GM18507 (cell line): ENCODE data around the gene PDE8B.
A peak's percentile ranks its signal among the peaks of the same experiment; 100 is the strongest.

Experiments
- DNase-seq: peaks from one replicate; pipeline ENCODE4 v3.0.0; 2011; ENCODE audit warnings: low read depth; ENCODE audit not compliant: insufficient read length; ENCODE audit errors: extremely low spot score
- FAIRE-seq: peaks from 2 replicates; lab custom pipeline; 2011; peaks lifted over from hg19 to GRCh38; lab: Jason Lieb, UNC

PDE8B gene

GRCh38 chr5:77339337-77339890, 128.9 kb downstream of the PDE8B start:
- DNase-seq (no peak), FAIRE-seq (no peak)

DNA sequence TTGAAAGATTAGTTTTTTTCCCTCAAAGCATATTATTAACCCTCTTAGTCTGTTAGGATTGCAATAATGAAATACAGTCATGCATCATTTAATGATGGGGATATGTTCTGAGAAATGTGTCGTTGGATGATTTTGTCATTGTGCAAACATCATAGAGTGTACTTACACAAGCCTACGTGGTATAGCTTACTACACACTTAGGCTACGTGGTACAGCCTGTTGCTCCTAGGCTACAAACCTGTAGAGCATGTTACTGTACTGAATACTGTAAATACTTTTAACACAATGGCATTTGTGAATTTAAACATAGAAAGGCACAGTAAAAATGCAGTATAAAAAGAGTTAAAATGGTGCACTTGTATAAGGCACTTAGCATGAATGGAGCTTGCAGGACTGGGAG, 132.7 kb downstream of the PDE8B start:
- no peak for DNase-seq
- no peak for FAIRE-seq

DNA sequence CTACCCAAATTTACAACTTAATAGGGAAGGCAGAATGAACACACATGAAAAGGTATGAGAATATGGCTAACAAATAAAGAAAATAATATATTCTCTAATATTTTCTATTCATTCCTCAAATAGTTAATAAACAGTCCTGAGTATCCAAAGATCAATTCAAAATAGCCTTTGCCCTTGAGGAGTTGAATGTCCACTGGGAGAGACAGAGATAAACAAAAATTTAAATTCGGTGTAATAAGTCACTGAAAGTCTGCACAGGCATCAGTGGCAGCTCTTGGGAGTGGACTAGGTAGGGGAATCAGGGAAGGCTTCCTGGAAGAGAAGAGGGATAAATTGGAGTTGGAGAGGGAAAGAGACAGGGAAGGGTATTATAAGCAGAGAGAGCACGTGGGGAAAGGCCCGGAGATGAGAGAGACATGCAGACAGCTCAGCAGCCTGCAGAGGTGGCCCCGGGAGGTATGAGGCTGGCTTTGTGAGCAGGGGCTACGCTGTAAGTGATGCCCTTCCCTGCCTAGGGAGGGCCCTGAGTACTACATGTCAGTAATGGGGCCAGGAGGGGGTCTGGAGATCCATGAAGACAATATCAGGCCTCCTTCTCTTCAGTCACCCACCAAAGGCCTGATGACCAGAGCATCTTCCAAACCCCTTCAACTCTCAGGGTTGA, 137.1 kb downstream of the PDE8B start:
- no peak for FAIRE-seq
- no peak for DNase-seq

DNA sequence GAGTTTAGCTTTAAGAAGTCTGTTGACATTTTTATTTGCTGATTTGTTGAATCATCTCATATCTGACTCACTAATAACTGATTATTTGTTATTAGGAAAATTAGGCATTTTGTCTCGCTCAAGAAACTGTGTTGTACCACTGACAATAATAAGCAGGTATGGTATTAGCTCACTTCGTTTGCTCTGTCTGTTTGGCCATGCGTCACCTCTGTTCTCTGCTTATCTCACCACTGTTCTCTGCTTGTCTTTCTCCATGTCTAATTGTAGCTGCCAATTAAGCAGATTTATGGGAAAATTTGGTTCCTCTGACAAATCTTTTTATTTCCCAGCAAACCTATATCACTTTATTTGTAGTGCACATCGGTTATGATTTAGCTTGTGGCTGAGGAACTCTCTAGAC, 142.8 kb downstream of the PDE8B start:
- no peak for FAIRE-seq

GRCh38 chr5:77354454-77354853, 144.0 kb downstream of the PDE8B start:
- DNase-seq (no peak), FAIRE-seq (no peak)

More for the DNA sequence above, 142.8 kb downstream of the PDE8B start:
- DNase-seq, result no peak

- DNase-seq (no peak), FAIRE-seq (no peak)
These were observed 144.6 kb downstream of the PDE8B start for GRCh38 chr5:77355080-77355479.

DNA sequence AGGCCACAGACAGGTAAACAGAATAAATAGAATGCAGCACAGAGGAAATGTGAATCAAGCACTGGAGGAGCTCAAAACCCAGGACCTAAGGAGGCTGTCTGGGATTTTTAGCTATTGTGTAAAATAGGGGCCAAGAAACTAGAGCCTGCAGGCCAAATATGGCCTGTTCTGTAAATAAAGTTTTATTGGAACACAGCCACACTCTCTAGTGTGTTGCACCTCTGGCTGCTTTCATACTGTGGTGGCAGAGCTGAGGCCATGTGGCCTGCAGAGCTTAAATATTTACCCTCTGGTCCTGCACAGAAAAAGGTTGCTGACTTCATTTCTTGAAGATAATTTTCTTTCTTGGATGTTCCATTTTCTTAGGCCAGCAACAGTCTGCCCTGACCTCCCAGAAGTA, 145.3 kb downstream of the PDE8B start:
- DNase-seq (no peak), FAIRE-seq (peak; percentile 33)

DNA sequence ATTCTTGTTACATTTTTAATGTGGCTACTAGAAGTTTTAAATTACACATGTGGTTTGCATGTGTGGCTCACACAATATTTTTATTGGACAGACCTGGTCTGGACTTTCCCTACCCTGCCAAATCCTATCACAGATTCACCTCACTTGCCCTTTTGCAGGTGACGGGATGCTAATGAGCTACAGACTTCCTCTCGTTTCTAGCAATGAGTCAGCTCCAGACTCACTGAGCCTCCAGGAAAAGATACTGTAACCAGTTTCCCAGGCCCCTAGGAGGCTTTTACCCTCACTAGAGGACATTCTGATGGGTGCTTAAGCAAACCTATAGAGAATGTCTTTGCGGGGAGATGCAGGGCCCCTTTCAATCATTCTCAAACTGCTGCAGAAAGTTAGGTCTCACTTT, 146.3 kb downstream of the PDE8B start:
- DNase-seq, result peak; percentile 35
- peak; percentile 96 for FAIRE-seq

- DNase-seq (no peak), FAIRE-seq (no peak)
These were observed 148.1 kb downstream of the PDE8B start for GRCh38 chr5:77358255-77359205.

DNA sequence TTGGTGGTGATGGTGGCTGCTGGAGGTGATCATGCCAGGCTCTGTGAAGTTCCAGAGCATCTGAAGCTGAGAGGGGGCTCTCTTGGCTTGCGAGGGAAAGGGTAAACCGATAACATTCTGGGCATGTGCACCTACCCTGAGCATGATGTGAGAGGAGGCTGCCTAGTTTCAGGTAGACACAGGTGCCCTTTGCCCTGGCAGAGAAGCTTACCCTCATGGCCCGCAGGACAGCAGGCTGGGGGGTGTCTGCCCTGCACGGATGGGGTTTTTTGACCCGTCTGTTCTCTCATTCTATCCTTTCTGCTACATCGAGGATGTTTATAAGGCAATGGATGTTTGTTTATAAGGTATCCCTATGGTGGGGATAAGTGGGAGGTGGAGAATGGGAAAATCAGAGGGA, 148.8 kb downstream of the PDE8B start:
- DNase-seq (no peak), FAIRE-seq (no peak)

GRCh38 chr5:77360381-77360780, 149.9 kb downstream of the PDE8B start:
- FAIRE-seq (no peak), DNase-seq (no peak)

DNA sequence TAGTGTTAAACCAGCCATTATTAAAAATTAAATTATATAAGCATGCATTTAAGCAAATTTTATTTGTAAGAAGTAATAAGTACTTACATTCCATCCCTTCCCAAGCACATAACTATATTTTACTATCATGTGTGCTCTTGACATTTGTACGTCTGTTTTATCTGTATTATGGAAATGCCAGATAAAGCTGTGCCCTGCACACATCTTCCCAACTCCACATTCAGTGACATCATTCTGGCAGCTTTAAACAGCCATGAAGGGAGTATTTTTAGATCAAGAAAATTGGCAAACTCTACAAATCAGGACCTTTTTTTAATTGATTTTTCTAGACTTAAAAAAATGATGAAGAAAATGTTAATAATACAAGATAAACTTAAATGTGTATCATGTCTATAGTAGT, 150.5 kb downstream of the PDE8B start:
- DNase-seq, result no peak
- no peak for FAIRE-seq

DNA sequence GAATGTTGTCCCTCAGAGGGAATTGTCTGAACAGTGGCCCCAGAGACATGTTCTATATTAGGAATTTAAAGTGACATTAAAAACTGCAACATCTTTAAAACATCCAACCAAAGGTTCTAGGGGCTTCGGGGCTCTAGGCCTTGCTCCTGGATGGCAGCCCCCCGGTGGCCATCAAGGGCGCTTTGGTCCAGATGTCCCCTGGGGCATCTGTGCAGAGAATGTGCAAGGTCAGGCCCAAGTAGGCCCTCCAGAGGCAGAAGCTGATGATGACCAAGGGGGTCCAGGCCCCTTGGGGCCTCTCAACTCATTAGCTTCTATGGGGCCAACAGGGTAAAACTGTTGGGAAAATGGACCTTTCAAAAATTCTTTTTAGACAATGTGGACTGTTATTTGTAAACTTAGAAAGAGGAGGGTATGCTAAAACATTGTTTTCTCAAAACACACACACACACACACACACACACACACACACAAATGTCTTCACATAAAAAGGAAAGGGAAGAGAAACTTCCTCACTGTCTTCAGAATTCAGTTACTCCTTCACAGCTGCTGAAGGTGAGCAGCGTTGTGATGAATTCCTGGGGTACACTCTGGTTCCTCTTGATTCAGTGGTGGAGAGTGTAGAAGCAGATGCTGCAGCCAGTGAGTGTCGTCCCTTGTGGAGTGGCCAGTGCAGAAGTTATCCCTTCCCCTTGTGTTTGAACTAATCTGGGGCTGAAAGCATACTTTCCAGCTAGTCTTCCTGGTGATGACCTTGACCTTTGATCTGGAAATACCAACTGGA, 156.4 kb downstream of the PDE8B start:
- no peak for FAIRE-seq
- no peak for DNase-seq

GRCh38 chr5:77367741-77368140, 157.3 kb downstream of the PDE8B start:
- FAIRE-seq (no peak), DNase-seq (no peak)

GRCh38 chr5:77368367-77368766, 157.9 kb downstream of the PDE8B start:
- DNase-seq, result no peak
- FAIRE-seq, result no peak

DNA sequence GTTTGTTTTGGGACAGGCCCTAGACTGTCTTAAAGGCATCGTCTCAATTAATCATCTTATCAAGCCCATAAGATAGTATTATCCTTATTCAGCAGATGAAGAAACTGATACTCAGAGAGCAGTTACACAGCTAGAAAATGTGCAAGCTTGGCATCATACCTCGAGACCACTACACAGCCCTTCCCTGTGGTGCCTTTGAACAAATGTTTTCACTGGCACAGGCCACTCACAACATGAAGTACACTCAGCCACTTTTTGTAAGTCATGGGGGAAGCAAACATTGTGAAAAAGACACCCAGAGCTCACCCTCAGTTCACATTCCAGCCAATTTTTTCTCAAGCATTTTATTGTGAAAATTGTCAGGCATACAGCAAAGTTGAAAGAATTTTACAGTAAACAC, 159.1 kb downstream of the PDE8B start:
- DNase-seq (no peak), FAIRE-seq (no peak)

GRCh38 chr5:77374686-77375085, 164.2 kb downstream of the PDE8B start:
- FAIRE-seq, result no peak
- no peak for DNase-seq

- no peak for DNase-seq
- FAIRE-seq, result no peak
These were observed 166.3 kb downstream of the PDE8B start for GRCh38 chr5:77376609-77377300.

- FAIRE-seq (peak; percentile 67), DNase-seq (peak; percentile 17)
These were observed 169.1 kb downstream of the PDE8B start for GRCh38 chr5:77379558-77380061.
